H7 (cell line): Measurements from ENCODE around the gene MYOM1. TPM values are rescaled to one million over a fixed set of nuclear protein-coding genes. Genes with fewer than 3 reads are reported as not detected.
A peak's percentile ranks its signal among the peaks of the same experiment; 100 is the strongest.
"Not testable (repeated sequence)": the region's sequence is repeated elsewhere in the genome, so short reads cannot be mapped to it uniquely, and the experiment has no call there.

ENCODE experiments used
- DNase-seq: peaks from one replicate; pipeline ENCODE4 v3.0.0; 2012
- H3K27me3 ChIP-seq: 2 replicates; pipeline ENCODE4 v1.6.0; 2011; ENCODE audit warnings: mild to moderate bottlenecking, low read length; ENCODE audit not compliant: control insufficient read depth, insufficient read depth
- H3K36me3 ChIP-seq: replicated peaks from 2 replicates; pipeline ENCODE4 v1.5.1; 2011; ENCODE audit warnings: low read length; ENCODE audit not compliant: control insufficient read depth, insufficient read depth
- H3K4me3 ChIP-seq: 2 replicates; pipeline ENCODE4 v1.5.1; 2011; ENCODE audit warnings: low read depth, mild to moderate bottlenecking, control low read depth, low read length, moderate library complexity; ENCODE audit not compliant: insufficient read depth
- total RNA-seq: library from RNA; depleted of rRNA; stranded (reverse); fragments of >200 nt; shearing (Covaris generic); gene quantifications from 2 replicates; pipeline ENCODE4 v1.2.3, GENCODE V29; 2014

MYOM1 gene
- total RNA-seq, 1 experiment from 2014 or later = 0.14 TPM

DNA sequence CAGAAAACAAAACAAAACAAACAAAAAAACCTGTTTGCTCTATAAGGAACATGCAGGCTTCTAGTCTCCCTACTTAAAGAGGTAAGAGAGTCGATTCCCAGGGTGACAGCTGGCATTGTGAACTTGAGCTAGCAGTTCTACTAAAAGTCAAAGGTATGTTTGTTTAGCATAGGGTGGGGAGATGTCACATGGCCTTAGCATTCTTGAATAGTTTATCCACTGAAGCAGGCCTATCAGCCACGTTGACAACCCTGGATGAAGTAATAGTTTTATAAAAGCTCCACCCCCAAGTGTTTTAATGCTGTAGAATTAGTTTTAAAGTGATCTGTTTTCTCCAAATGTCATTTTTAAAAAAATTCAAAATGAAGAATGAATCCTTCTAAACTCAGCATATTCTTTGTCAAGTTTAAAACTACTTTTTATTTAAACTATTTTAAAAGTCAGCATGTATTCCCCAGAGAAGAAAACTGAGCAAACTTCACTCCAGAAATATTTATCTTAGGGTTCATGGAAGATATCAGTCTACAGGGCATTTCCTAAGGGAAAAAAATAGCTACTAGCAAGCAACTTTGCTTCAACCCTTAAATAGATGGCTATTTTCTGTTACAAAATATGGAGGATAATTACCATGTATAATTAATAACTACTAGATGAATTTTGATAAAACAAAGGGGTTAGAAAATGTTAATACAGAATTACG lies 1.7 kb downstream of the MYOM1 start:
- Histone ChIP-seq H3K27me3 (no peaks in the 10 kb centered on the region), H3K36me3 (no peaks in the 10 kb centered on the region), H3K4me3 (no peak overlapping the region)
- peak; percentile 37 for DNase-seq

DNA sequence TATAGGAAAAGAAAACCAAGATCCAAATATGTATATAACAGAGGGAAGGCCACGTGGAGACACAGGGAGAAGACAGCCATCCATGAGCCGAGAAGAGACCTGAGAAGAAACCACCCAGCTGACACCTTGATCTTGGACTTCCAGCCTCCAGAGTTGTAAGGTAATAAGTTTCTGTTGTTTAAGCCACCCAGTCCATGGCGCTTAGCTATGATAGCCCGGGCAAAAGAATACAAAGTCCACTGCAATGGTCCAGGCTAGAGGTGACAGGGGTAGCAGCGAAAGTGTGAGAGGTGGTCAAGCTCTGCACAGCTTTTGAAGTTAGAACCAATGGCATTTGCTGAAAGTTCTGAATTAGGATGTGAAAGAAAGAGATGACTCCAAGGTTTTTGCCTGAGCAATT lies 2.8 kb downstream of the MYOM1 start:
- H3K36me3 ChIP-seq = no peaks in the 10 kb centered on the region
- H3K4me3 ChIP-seq = no peak overlapping the region
- no peak for DNase-seq
- no peaks in the 10 kb centered on the region for H3K27me3 ChIP-seq

DNA sequence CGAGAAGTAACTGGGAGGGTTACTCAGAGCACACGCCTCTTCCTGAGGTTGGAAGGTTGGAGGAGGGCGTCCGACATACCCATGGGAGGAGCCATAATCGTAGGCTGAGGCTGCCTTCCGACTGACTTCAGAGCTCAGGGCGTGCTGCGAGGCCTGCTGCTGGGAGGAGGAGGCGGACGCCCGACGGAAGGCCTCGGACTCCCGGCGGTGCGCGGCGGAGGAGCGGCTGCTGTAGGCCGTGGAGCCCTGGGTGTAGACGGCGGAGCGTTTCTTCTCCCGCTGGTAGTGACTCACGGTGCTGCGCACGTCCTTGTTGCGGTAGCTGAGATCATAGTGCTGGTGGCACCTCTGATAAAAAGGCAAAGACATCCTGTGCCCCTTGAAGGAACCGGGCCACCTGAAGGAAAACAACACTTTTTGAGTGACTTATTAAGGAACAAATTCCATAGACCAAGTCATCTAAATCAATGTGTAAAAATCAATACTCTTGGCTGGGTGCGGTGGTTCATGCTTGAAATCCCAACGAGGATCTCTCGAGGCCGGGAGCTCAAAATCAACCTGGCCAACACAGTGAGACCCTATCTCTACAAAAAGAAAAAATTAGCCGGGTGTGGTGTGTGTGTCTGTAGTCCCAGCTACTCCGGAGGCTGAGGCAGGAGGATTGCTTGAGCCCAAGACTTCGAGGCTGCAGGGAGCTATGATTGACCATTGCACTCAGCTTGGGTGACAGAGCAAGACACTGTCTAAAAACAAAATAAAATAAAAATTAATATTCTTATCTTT lies 4.7 kb downstream of the MYOM1 start:
- no peak for DNase-seq
- H3K27me3 ChIP-seq = no peaks in the 10 kb centered on the region
- H3K4me3 ChIP-seq = no peak overlapping the region
- no peaks in the 10 kb centered on the region for H3K36me3 ChIP-seq

DNA sequence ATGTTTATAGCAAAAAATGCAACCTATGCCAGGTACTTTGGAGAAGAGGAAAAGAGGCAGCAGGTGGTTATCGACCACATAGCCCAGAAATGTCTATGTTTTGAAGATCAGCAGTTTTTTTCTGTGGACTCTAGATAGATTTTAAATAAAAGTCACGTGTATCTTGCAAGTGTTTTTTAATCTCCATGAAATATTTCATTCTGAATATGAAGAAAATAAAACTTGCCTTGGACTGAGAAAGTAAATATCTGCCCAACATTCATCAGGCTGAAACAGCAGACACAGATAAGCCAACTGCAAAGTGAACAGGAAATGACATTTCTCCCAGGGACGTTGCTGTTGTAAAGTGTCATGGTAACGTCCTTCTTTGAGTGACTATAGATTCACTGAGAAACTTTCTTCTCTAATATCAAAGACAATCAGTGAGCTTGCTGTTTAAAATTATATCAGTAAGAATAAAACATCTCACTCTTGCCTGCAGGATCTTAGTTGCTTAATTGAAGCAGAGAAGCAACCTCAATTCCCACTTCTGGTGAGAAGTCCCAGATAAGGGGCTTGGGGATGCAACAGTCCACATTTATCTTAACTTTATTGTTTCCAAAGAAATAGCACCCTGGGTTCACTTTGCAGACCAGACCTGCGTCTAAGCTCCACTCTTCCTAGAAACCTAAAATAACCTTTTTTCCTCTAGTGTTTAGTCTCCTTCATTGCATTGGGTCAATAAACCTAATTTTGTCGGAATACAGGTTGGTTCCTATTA lies 6.3 kb downstream of the MYOM1 start:
- H3K36me3 ChIP-seq = no peaks in the 10 kb centered on the region
- H3K4me3 ChIP-seq = no peak overlapping the region
- DNase-seq = no peak
- no peaks in the 10 kb centered on the region for H3K27me3 ChIP-seq

DNA sequence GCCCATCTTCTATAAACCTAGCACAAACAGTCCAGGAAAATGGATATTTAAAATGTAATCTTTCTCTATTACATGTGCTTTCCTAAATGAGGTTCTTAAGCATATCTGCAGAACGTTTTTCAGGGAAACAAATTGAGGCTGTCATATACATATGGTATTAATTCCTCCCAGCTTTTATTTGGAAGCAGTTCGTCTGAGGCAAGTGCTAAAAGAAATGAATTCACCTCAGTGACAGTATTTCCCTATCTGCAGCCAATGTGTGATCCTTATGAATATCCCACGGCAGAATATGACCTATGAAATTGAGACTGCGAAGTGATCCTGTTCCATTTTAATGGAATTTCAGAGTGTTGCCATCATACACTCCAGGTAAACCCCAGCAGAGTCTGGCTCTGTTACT lies 7.1 kb downstream of the MYOM1 start:
- no peak overlapping the region for H3K4me3 ChIP-seq

DNA sequence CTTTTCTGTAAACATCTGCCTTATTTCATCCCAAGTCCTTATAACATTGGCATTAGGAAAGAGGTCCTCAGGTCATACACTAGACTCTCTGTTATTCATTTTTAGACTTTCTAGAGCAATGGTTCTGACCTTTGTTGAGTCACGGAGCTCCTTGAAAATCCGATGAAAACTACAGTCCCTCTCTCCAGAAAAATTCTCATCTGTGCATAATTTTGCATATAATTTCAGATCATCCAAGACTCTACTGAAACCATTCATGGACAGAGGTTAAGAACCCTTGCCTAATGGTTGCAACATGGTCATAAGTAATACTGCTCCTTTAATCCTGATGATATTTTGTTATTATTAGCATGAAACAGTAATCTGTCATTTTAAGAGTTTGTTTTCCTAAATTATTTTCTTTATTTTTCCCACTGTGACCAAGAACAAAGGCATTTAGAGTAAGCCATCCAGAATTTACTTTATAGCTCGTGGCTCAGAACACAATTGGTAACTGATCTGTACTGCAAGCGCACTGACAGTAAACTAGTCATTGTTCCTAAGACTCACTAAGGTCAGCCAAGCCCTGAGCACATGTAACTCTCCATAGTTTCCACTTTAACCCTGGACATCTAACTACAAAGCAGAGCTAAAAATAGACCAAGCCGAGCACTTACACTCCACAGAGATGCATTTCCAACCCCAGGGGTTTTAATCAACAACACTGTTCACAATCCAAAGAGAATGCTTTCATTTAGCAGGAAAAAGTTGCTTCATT lies 8.4 kb downstream of the MYOM1 start:
- Histone ChIP-seq H3K4me3 (no peak overlapping the region), H3K36me3 (no peaks in the 10 kb centered on the region), H3K27me3 (no peaks in the 10 kb centered on the region)
- DNase-seq = no peak

More for the DNA sequence above, 7.1 kb downstream of the MYOM1 start:
- H3K27me3 ChIP-seq = no peaks in the 10 kb centered on the region
- no peaks in the 10 kb centered on the region for H3K36me3 ChIP-seq
- DNase-seq = no peak

DNA sequence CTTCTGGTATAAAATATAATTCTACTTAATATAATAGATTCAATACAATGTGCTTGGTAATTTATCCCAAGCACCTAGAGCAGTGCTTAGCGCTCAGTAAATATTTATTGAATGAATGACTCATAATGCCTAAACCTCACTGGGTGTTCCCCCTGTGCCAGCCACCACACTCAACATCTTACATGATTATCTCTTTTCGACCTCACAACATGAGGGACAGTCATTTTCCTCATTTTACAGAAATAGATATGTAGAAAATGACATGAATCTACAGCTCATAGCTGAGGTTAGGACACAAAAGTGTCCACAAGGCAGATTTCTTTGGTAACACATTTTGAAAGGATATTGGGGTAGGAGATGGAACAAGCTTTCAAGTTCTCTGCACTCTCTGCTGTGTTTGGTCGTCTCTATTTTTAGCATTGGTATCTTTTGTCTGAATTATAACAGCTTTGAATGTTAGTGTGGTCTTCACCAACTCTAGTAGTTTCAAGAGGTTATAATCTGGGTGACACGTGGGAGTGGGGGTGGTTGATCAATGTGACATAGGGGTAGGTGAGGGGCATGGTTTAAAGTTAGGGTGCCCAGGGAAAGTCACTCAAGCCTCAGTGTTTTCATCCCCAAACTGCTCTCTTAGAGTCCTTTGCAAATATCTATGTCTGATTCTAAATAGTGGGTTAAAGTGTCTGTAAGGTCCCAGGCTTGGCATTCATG lies 9.8 kb downstream of the MYOM1 start:
- no peak overlapping the region for H3K4me3 ChIP-seq
- no peaks in the 10 kb centered on the region for H3K36me3 ChIP-seq
- no peaks in the 10 kb centered on the region for H3K27me3 ChIP-seq
- no peak for DNase-seq

DNA sequence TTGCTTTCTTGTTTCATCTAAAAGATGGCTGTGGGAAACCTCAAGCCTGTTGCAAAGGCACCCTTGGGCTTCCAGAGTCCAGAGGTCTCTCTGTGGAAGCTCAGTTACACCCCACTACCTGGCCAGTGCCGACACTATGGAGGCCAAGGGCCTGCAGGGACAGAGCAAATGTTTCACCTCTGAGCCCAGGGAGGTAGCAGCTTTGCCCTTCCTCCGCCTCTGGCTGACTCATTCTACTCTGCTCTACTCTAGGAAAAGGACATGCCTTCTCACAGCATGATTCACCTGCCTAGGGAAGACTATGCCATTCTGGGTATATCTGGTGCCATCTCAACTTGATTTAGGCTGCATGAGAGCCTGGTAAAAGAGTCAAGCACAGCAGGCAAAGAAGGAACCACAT lies 12.2 kb downstream of the MYOM1 start:
- Histone ChIP-seq H3K27me3 (no peaks in the 10 kb centered on the region), H3K36me3 (no peaks in the 10 kb centered on the region), H3K4me3 (no peak overlapping the region)
- DNase-seq = no peak

DNA sequence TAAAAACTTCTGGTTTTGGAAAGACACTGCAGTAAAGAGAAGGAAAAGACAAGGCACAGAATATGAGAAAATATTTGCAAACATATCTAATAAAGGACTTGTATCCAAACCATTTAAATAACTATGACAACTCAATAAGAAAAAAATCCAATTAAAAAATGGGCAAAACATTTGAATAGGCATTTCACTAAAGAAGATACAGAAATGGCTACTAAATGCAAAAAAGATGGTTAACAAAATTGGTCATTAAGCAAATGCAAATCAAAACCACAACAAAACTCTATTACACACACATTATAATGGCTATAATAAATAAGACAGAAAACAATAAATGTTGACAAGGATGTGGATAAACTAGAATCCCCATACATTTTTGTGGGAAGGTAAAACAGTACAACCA lies 14.5 kb downstream of the MYOM1 start:
- no peaks in the 10 kb centered on the region for H3K36me3 ChIP-seq
- H3K4me3 ChIP-seq = no peak overlapping the region
- no peak for DNase-seq
- H3K27me3 ChIP-seq = no peaks in the 10 kb centered on the region

DNA sequence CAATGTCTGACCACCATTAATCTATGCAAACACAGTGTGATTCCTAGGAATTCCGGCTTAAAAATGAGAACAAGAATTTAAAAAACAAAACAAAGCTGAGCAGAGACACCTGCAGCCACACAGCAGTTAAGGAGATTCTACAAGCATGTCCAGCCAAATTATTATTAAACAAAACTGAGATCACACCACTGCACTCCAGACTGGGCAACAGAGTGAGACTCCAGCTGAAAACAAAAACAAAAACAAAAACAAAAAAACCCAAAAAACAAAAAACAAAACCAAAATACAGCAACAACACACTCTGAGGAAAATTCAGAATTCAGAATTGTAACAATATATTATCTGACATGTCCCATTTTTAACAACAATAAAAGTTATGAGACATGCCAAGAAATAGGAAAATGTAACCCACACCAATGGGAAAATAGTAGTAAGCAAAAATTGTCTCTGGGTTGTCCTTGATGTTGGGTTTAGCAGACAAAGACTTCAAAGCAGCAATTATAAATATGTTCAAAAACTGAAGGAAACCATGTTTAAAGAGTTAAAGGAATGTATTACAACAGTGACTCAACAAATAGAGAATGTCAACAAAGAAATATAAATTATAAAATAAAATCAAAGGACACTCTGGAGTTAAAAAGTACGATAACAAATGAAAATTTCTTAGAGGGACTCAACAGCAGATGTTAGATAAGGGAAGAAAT lies 19.7 kb downstream of the MYOM1 start:
- Histone ChIP-seq H3K36me3 (no peaks in the 10 kb centered on the region), H3K27me3 (no peaks in the 10 kb centered on the region), H3K4me3 (no peak overlapping the region)
- DNase-seq = no peak

DNA sequence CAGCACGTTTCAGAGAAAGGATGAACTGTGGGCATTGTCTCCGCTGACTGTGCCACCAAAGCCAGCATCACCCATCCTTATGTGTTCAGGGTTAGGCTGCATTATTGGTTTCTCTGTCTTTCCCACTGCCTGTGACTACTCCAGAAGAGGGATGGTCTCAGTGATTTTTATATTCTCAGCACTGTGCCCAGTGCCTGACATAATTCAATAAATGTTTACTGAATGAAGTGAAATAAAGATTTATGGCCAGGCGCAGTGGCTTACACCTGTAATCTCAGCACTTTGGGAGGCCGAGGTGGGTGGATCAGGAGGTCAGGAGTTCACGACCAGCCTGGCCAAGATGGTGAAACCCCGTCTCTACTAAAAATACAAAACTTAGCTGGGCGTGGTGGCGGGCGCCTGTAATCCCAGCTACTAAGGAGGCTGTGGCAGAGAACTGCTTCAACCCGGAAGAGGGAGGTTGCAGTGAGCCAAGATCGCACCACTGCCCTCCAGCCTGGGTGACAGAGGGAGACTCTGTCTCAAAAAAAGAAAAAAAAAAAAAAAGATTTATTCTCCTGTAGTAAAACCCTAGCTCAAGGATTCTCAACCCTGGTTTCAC lies 21.4 kb downstream of the MYOM1 start:
- DNase-seq, H3K36me3 ChIP-seq, H3K4me3 ChIP-seq, H3K27me3 ChIP-seq: not testable (repeated sequence)

DNA sequence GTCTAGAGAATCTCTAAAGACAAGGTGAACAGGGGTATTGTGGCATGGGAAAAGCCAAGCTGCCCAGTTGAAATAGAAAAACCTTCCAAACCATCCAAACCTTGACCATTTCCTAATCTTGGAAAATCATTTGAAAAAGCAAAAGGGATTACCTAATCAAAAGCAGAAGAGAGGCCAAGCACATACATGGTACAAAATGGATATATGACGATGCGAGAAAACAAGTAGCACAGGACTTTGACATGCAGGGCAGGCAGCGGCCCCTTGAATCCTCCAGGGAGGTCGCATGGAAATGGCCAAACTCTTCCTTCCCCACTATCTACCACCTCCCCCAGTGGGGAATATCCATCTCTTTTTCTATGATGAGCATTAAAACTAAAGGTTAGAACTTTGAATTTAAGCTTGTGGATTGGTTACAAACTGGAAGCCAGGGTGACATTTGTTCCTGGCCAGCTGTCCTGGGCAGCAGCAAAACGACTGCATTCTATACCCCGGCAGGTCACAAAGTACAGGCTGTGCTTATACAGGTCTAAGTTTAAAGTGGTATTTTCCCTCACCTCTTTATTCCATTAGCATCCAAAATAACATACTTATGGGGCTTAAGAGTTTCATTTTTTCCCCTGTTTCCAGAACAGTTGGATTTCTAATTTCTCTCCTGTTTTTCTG lies 24.7 kb downstream of the MYOM1 start:
- no peak for DNase-seq
- Histone ChIP-seq H3K4me3 (no peak overlapping the region), H3K27me3 (no peaks in the 10 kb centered on the region), H3K36me3 (no peaks in the 10 kb centered on the region)

DNA sequence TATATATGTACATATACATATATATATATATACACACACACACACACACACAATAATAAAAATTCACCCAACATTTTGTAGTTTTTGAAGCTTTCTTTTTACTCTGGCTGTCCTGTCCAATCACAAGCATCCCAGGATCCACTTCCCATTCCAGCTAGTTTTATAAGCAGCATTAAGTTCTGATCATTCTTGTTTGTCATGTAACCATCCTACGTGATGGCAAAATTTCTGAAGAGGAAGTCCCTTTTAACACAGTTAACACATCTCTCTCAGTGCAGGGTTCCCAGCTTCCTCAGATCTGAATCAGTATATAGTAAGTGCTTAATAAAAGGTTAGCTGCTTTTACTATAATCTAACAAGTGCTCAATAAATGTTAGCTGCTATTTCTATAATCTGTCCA lies 26.4 kb downstream of the MYOM1 start:
- no peak overlapping the region for H3K4me3 ChIP-seq
- DNase-seq = no peak
- H3K36me3 ChIP-seq = no peaks in the 10 kb centered on the region
- H3K27me3 ChIP-seq = no peaks in the 10 kb centered on the region
